Body of pancreas (tissue), 4 donors: ENCODE measurements around the gene GULP1. TPM values are rescaled to one million over a fixed set of nuclear protein-coding genes. Genes with fewer than 3 reads are reported as not detected.

Experiments
- ATAC-seq: fragments of 150-250 bp; one replicate; pipeline ENCODE4 v1.9.1; 2016
- DNase-seq, 4 donors: peaks; one replicate each; pipeline ENCODE4 v3.0.0-alpha.2; 2019
- H3K27ac ChIP-seq, 4 donors: fragments of 200-600 bp; sonication (generic); 1 replicate in 3 of 4; 2 replicates in 1 of 4; pipeline versions ENCODE4 v1.5.1 to v1.6.1; 2016 to 2019; ENCODE audit warnings: mild to moderate bottlenecking in 1 of 4, mixed read lengths in 1 of 4, moderate library complexity in 1 of 4
- H3K27me3 ChIP-seq, 2 donors: fragments of 200-600 bp; sonication (generic); one replicate each; pipeline ENCODE4 v1.6.0; 2016; ENCODE audit warnings: mild to moderate bottlenecking in 1 of 2
- H3K36me3 ChIP-seq, 2 donors: fragments of 200-600 bp; sonication (generic); replicated peaks in 1 of 2; 2 replicates each; pipeline ENCODE4 v1.5.1; 2016; ENCODE audit warnings: low read depth in 2 of 2; ENCODE audit not compliant: insufficient read depth in 1 of 2
- H3K4me1 ChIP-seq: fragments of 200-600 bp; sonication (generic); one replicate; pipeline ENCODE4 v1.6.0; 2016
- H3K4me3 ChIP-seq, 2 donors: fragments of 200-600 bp; sonication (generic); 1 replicate in 1 of 2; 2 replicates in 1 of 2; pipeline ENCODE4 v1.5.1; 2016 to 2019
- H3K9me3 ChIP-seq, 3 donors: fragments of 200-600 bp; sonication (generic); 1 replicate in 2 of 3; 2 replicates in 1 of 3; pipeline ENCODE4 v1.5.1; 2016
- POLR2A ChIP-seq, 3 donors: fragments of 450-650 bp; IDR thresholded peaks; one replicate each; pipeline ENCODE4 v1.6.1; 2016; ENCODE audit warnings: antibody characterized with exemption in 3 of 3, mild to moderate bottlenecking in 2 of 3
- WGBS, 2 donors: methylation state at CpG; one replicate each; pipeline ENCODE4 v1.1.5; 2017; 5-methylcytosine and 5-hydroxymethylcytosine counted together
- intact Hi-C: fragments of 100-400 bp; cut with DNase I; formaldehyde crosslinking; loops from one replicate; pipeline ENCODE4 v1.15.1; 2023
- total RNA-seq, 2 donors: library from RNA; depleted of rRNA; stranded (reverse); fragments of >200 nt; gene quantifications; one replicate each; pipeline ENCODE4 v1.1.0, GENCODE V29; 2016
- TF ChIP-seq, protein P1 (sequence below), 7 experiments: fragments of 450-650 bp in 4 of 7; fragments of 200-600 bp in 3 of 7; sonication (generic) in 3 of 7; IDR thresholded peaks; one replicate each; pipeline ENCODE4 v1.5.1; 2016 to 2019; ENCODE audit warnings: antibody characterized with exemption in 7 of 7

The GULP1 gene
- total RNA-seq, 2 donors from 2014 or later = 24.7 to 50.3 TPM

DNA sequence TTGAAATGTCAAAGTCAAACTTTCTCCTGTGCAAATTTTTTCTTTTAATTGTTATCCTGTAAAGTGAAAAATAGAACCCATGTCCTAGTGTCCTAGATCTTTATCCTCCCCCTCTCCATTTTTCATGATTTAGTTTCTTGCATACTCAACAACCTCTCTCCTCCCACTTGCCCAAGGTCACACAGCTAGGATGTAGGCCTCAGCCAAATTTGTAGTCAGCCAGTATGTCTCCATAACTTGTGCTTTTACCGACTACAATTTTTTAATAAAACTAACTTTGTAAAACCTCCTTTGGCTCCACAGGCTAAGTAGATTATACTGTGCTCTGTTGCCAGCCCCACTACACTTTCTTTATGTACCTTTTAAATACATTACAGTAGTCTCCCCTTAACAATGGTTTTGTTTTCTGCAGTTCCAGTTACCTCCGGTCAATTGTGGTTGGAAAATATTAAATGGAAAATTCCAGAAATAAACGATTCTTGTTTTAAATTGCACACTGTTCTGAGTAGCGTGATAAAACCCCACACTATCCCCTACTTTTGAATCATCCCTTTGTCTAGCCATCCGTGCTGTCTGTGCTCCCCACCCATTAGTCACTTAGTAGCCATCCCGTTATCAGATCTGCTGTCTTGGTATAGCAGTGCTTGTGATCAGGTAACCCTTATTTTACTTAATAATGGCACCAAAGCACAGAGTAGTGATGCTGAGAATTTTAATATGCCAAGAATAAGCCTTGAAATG lies 22.8 kb downstream of the GULP1 start:
- Histone ChIP-seq H3K4me1 (peaks cover 5% of the 10 kb centered on the region), H3K27ac (no peak overlapping the region), H3K36me3 (no peaks in the 10 kb centered on the region), H3K9me3 (no peaks in the 10 kb centered on the region), H3K4me3 (no peak overlapping the region), H3K27me3 (no peaks in the 10 kb centered on the region)
- ATAC-seq (no peak), DNase-seq (no peak)
- intact Hi-C loops = no loop called here
- TF ChIP-seq, protein P1, sequence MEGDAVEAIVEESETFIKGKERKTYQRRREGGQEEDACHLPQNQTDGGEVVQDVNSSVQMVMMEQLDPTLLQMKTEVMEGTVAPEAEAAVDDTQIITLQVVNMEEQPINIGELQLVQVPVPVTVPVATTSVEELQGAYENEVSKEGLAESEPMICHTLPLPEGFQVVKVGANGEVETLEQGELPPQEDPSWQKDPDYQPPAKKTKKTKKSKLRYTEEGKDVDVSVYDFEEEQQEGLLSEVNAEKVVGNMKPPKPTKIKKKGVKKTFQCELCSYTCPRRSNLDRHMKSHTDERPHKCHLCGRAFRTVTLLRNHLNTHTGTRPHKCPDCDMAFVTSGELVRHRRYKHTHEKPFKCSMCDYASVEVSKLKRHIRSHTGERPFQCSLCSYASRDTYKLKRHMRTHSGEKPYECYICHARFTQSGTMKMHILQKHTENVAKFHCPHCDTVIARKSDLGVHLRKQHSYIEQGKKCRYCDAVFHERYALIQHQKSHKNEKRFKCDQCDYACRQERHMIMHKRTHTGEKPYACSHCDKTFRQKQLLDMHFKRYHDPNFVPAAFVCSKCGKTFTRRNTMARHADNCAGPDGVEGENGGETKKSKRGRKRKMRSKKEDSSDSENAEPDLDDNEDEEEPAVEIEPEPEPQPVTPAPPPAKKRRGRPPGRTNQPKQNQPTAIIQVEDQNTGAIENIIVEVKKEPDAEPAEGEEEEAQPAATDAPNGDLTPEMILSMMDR (IDR thresholded peaks at IDR 0.05) = no peak
- TF ChIP-seq POLR2A (IDR thresholded peaks at IDR 0.05) = no peak
- 86 to 88% methylated on average over 6 of the region's 6 CpGs for WGBS, 2 donors

DNA sequence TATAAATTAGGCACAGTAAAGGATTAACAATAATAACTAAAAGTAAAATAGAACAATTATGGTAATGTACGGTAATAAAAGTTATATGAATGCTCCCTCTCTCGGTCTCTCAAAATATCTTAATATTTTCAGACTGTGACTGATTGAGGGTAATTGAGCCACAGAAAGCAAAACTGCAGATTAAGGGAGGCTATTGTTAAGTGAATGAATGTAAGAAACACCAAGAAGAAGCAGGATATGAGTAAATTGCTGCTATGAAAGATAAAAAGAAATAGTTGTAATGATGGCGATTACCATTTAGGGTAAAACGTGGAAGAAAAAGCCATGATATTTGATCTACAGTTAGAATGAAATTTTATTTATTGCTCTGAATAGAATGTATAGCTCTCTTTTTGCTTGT lies 24.1 kb downstream of the GULP1 start:
- ATAC-seq (no peak), DNase-seq (no peak)
- Histone ChIP-seq H3K27me3 (no peaks in the 10 kb centered on the region), H3K4me3 (no peak overlapping the region), H3K4me1 (no peaks in the 10 kb centered on the region), H3K36me3 (no peaks in the 10 kb centered on the region), H3K27ac (no peak overlapping the region), H3K9me3 (no peaks in the 10 kb centered on the region)
- WGBS, 2 donors = 93 to 94% methylated on average over 4 of the region's 4 CpGs
- TF ChIP-seq, protein P1 (IDR thresholded peaks at IDR 0.05) = no peak
- intact Hi-C loops = no loop called here

DNA sequence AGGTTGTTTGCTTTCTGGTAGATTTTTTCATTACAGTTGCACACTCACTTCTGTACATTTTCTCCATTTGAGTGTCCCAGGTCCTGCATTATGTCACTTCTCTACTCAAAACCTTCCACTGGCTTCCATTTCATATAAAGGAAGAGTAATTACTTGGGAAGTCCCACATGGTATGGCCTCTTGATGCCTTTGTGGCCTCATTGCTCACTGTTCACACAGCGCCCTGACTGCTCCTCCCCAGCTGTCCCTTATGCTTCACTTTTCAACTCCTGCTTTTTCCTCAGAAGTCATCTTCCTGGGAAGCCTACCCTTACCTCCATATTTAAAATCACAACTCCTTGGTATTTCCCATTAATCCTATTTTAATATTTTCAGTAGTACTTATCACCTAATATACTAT lies 24.7 kb downstream of the GULP1 start:
- DNase-seq = no peak
- ATAC-seq = no peak
- 96 to 100% methylated on average over 1 of the region's 1 CpG for WGBS, 2 donors
- intact Hi-C loops = no loop called here
- H3K9me3 ChIP-seq = no peaks in the 10 kb centered on the region
- H3K4me1 ChIP-seq = no peaks in the 10 kb centered on the region
- TF ChIP-seq POLR2A (IDR thresholded peaks at IDR 0.05) = no peak
- TF ChIP-seq, protein P1 (IDR thresholded peaks at IDR 0.05) = no peak
- no peak overlapping the region for H3K27ac ChIP-seq
- H3K27me3 ChIP-seq = no peaks in the 10 kb centered on the region
- H3K4me3 ChIP-seq = no peak overlapping the region
- H3K36me3 ChIP-seq = no peaks in the 10 kb centered on the region

DNA sequence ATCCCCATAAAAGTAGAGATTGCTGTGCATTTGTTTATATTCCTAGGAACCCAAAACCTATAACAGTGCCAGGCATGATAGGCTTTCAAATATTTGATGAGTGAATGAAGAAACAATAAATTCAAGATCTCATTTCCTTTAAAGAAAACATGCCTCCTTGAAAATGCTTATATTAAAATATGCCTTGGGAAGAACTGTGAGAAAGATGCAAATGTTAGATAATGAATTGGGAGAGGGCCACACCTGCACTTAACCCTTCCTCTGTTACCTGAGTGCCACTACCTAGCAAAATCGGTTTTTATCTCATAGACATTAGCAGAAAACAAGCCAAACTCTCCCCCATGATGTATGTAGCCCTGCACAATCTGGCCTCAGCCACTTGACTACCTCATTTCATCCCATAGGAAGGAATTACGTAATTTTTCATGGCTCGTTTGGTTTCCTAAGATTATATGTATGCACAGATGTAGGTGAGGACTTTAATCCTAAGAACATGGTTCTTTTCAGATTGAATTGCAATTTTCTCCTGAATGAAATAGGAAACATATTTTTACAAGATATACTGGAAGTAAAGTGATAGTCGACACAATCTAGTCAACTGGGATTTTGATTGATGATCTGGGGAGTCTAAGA lies 25.2 kb downstream of the GULP1 start:
- Histone ChIP-seq H3K9me3 (no peaks in the 10 kb centered on the region), H3K27me3 (no peaks in the 10 kb centered on the region), H3K4me1 (no peaks in the 10 kb centered on the region), H3K36me3 (no peaks in the 10 kb centered on the region), H3K4me3 (no peak overlapping the region), H3K27ac (no peak overlapping the region)
- TF ChIP-seq POLR2A (IDR thresholded peaks at IDR 0.05) = no peak
- TF ChIP-seq, protein P1 (IDR thresholded peaks at IDR 0.05) = no peak
- DNase-seq (no peak), ATAC-seq (no peak)
- WGBS, 2 donors = 91 to 93% methylated on average over 4 of the region's 4 CpGs
- intact Hi-C loops = no loop called here
